Gastroesophageal sphincter (tissue), 3 donors: ENCODE results near the gene GRHPR.

ENCODE experiments used
- CTCF ChIP-seq, 4 experiments: fragments of 200-600 bp in 2 of 4; fragments of 450-650 bp in 2 of 4; sonication (generic) in 1 of 4; IDR thresholded peaks; one replicate each; pipeline ENCODE4 v1.5.1; 2017 to 2019; ENCODE audit warnings: antibody characterized with exemption in 4 of 4, mild to moderate bottlenecking in 2 of 4, moderate library complexity in 2 of 4
- EP300 ChIP-seq: sonication (generic); formaldehyde crosslinking; IDR thresholded peaks from one replicate; pipeline ENCODE4 v1.6.1; 2017; ENCODE audit warnings: antibody characterized with exemption, mild to moderate bottlenecking
- POLR2A ChIP-seq, 2 donors: fragments of 450-650 bp; IDR thresholded peaks; one replicate each; pipeline ENCODE4 v1.6.1; 2017; ENCODE audit warnings: antibody characterized with exemption in 2 of 2, mild to moderate bottlenecking in 2 of 2, moderate library complexity in 1 of 2
- POLR2AphosphoS5 ChIP-seq: sonication (generic); formaldehyde crosslinking; IDR thresholded peaks from one replicate; pipeline ENCODE4 v1.6.1; 2017; ENCODE audit warnings: antibody characterized with exemption

GRCh38 chr9:37437010-37437409, 14.5 kb downstream of the GRHPR start:
- TF ChIP-seq CTCF (IDR thresholded peaks at IDR 0.05): no peak
- no peak for TF ChIP-seq POLR2A (IDR thresholded peaks at IDR 0.05)
- no peak for TF ChIP-seq EP300
- no peak for TF ChIP-seq POLR2AphosphoS5
